ENCODE data around the gene RCL1. TPM values are rescaled to one million over a fixed set of nuclear protein-coding genes. Genes with fewer than 3 reads are reported as not detected.

Gene RCL1
- total RNA-seq, 2 donors from 2014 or later, result 27.0 to 49.4 TPM

DNA sequence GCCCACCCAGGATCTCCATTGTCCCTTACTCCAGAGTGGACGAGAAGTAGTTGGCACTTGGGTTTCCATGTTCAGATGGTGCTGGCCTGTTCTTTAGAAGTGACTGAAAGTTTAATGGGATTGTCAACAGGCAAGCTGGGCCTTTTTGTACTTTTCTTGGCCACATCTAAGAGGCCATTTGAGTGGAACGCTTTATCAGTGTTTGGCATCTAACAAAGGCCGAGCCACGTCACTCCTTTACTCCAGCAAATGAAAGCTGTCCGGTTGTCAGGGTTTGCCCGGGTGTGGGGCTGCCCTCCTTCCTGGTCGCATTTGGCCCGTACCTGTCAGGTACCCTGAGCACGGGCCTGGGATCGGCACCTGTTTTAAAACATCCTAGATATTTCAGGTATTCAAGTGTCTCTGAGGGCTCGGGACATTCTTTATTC is 71.5 kb downstream of the RCL1 start:
- no peak for ATAC-seq

DNA sequence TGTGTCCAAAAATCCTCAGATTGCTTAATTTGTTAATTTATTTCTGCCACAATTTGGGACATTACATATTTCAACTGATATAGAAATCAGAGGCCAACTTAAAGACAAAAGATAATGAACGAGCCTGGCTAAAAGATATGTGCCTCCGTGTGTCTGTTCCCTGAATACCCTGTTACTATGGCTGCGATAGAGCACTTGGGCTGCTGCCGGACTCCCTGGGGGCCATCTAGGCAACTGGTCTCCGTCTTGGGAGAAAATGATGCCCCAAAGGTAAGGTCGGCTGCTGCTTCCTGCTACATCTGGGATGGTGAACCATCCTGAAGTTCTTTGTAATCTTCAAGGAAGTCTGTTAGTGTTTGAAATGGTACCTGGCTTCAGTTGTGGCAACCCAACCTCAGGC is 72.0 kb downstream of the RCL1 start:
- ATAC-seq, result no peak
- no peak overlapping the region for H3K27ac ChIP-seq
- intact Hi-C loops (cut with DNase I), result no loop called here
- no peak for TF ChIP-seq POLR2A (IDR thresholded peaks at IDR 0.05)
- TF ChIP-seq, protein P1, sequence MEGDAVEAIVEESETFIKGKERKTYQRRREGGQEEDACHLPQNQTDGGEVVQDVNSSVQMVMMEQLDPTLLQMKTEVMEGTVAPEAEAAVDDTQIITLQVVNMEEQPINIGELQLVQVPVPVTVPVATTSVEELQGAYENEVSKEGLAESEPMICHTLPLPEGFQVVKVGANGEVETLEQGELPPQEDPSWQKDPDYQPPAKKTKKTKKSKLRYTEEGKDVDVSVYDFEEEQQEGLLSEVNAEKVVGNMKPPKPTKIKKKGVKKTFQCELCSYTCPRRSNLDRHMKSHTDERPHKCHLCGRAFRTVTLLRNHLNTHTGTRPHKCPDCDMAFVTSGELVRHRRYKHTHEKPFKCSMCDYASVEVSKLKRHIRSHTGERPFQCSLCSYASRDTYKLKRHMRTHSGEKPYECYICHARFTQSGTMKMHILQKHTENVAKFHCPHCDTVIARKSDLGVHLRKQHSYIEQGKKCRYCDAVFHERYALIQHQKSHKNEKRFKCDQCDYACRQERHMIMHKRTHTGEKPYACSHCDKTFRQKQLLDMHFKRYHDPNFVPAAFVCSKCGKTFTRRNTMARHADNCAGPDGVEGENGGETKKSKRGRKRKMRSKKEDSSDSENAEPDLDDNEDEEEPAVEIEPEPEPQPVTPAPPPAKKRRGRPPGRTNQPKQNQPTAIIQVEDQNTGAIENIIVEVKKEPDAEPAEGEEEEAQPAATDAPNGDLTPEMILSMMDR (IDR thresholded peaks at IDR 0.05), result no peak
- H3K27me3 ChIP-seq, result no peaks in the 10 kb centered on the region
- H3K36me3 ChIP-seq (replicated peaks in 1 of 2; ENCODE audit: insufficient read depth in 1 of 2, low read depth in 2 of 2), result peaks cover 0 to 10% of the 10 kb centered on the region in 2 donors
- DNase-seq, result no peak
- 86 to 90% methylated on average over 6 of the region's 6 CpGs for WGBS, 2 donors
- no peaks in the 10 kb centered on the region for H3K4me1 ChIP-seq
- no peak overlapping the region for H3K4me3 ChIP-seq
- no peaks in the 10 kb centered on the region for H3K9me3 ChIP-seq

More for the DNA sequence above, 71.5 kb downstream of the RCL1 start:
- whole genome bisulfite sequencing, 2 donors, result 92% methylated on average over 11 of the region's 11 CpGs
- peaks cover 0 to 10% of the 10 kb centered on the region in 2 donors for H3K36me3 ChIP-seq (replicated peaks in 1 of 2; ENCODE audit: insufficient read depth in 1 of 2, low read depth in 2 of 2)
- no peak overlapping the region for H3K4me3 ChIP-seq
- H3K9me3 ChIP-seq, result no peaks in the 10 kb centered on the region
- TF ChIP-seq POLR2A (IDR thresholded peaks at IDR 0.05), result no peak
- TF ChIP-seq, protein P1 (IDR thresholded peaks at IDR 0.05), result no peak
- no peak overlapping the region for H3K27ac ChIP-seq
- no peak for DNase-seq
- no peaks in the 10 kb centered on the region for H3K4me1 ChIP-seq
- intact Hi-C loops (cut with DNase I), result no loop called here
- no peaks in the 10 kb centered on the region for H3K27me3 ChIP-seq

DNA sequence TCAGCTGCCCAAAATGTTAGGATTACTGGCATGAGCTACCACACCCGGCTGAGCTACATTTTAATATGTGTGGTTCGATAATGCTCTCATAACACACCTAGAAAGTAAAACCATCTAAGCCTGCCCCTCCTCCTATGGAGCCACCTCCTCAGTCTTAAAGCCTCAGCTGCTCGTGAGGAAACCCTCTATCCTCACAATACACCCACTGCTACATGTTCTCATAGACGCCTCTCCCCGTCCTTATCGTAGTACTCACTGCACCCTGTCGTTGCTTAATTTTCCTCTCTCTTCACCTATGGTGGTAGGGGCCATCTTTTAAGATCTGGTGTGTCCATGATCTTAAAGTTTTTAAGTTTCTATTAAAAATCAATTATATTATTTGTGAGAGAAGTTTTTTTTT is 72.9 kb downstream of the RCL1 start:
- intact Hi-C loops (cut with DNase I), result no loop called here

DNA sequence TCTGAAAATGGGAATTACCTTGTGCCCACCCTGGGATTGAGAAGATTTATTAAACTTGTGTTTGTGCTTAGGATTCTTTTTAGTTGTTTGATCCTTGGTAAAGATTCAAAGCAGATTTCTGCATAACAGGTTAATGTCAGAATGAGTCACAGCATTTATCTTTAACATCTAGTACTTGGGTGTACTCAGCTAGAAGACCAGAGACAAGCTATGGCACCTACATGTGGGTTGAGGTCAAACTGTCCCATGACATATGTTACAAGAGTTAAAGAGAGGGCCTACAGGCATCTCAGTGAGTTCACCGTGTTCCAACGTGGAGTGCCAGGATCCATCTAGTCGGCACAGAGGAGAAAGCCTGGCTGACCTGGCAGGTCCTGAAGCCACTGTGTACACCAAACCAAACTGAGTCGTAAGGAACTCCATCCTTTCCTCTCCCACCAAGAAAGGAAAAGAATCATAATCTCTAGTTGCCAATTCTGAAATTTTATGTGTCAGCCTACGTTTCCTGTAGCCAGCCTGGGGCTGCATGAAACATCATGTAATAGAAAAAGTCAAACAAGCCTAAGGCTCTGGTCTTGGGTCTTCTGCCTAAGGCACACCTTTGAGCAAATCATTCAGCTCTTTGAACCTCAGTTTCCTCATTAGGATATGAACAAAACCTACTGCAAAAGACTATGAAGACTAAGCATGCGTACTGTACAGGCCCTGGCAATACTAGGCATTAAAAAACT is 73.7 kb downstream of the RCL1 start:
- H3K4me1 ChIP-seq, result no peaks in the 10 kb centered on the region
- H3K36me3 ChIP-seq (replicated peaks in 1 of 2; ENCODE audit: insufficient read depth in 1 of 2, low read depth in 2 of 2), result no peaks in the 10 kb centered on the region
- intact Hi-C loops (cut with DNase I), result no loop called here
- no peak for DNase-seq
- 92 to 94% methylated on average over 6 of the region's 6 CpGs for WGBS, 2 donors
- no peaks in the 10 kb centered on the region for H3K9me3 ChIP-seq
- H3K27ac ChIP-seq, result no peak overlapping the region
- TF ChIP-seq POLR2A (IDR thresholded peaks at IDR 0.05), result no peak
- TF ChIP-seq, protein P1 (IDR thresholded peaks at IDR 0.05), result no peak
- no peak overlapping the region for H3K4me3 ChIP-seq
- ATAC-seq, result no peak
- no peaks in the 10 kb centered on the region for H3K27me3 ChIP-seq

More for the DNA sequence above, 72.9 kb downstream of the RCL1 start:
- ATAC-seq, result no peak
- Histone ChIP-seq H3K27me3 (no peaks in the 10 kb centered on the region), H3K4me1 (no peaks in the 10 kb centered on the region), H3K36me3 (replicated peaks in 1 of 2; ENCODE audit: insufficient read depth in 1 of 2, low read depth in 2 of 2) (peaks cover 0 to 2% of the 10 kb centered on the region in 2 donors), H3K27ac (no peak overlapping the region), H3K4me3 (no peak overlapping the region), H3K9me3 (no peaks in the 10 kb centered on the region)
- DNase-seq, result no peak
- no peak for TF ChIP-seq POLR2A (IDR thresholded peaks at IDR 0.05)
- TF ChIP-seq, protein P1 (IDR thresholded peaks at IDR 0.05), result no peak
- 93 to 97% methylated on average over 7 of the region's 7 CpGs for WGBS, 2 donors

DNA sequence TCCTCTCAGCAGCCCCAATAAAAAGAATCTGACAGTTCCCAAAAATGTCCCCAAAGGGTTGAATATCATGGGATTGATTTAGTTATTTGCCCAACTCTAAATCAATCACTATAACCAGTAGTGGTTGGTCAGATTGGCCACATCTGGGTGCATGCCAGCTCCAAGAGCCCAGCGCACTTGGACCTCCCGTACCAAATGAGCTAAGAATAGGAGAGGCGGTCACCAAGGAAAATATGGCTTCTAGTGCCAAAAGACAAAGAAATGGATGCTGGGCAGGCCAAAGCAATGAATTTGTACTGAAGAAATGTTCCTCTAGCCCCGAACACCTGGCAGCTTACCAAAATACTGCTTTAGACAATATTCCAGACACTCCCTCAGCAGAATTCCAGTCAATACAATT is 80.3 kb downstream of the RCL1 start:
- H3K9me3 ChIP-seq, result no peaks in the 10 kb centered on the region
- H3K4me3 ChIP-seq, result no peak overlapping the region
- no peaks in the 10 kb centered on the region for H3K36me3 ChIP-seq (replicated peaks in 1 of 2; ENCODE audit: insufficient read depth in 1 of 2, low read depth in 2 of 2)
- DNase-seq, result no peak
- WGBS, 2 donors, result 91 to 92% methylated on average over 4 of the region's 4 CpGs
- TF ChIP-seq, protein P1 (IDR thresholded peaks at IDR 0.05), result no peak
- TF ChIP-seq POLR2A (IDR thresholded peaks at IDR 0.05), result no peak
- H3K27ac ChIP-seq, result no peak overlapping the region
- H3K27me3 ChIP-seq, result no peaks in the 10 kb centered on the region
- intact Hi-C loops (cut with DNase I), result no loop called here
- no peak for ATAC-seq
- no peaks in the 10 kb centered on the region for H3K4me1 ChIP-seq
